ENCODE measurements around the gene DMAP1. TPM values are rescaled to one million over a fixed set of nuclear protein-coding genes. Genes with fewer than 3 reads are reported as not detected.

Gene DMAP1
- total RNA-seq, 1 donor from 2014 or later, result 32.2 TPM

GRCh38 chr1:44251486-44251885 is 38.2 kb downstream of the DMAP1 start:
- DNase-seq (no peak), ATAC-seq (no peak)
- intact Hi-C loops (cut with DNase I), result no loop called here
- Histone ChIP-seq H3K27me3 (ENCODE audit: low read depth) (no peaks in the 10 kb centered on the region), H3K27ac (no peak overlapping the region), H3K4me1 (no peaks in the 10 kb centered on the region), H3K9me3 (no peaks in the 10 kb centered on the region), H3K36me3 (peaks cover 28% of the 10 kb centered on the region), H3K4me3 (no peak overlapping the region)
- TF ChIP-seq CTCF (IDR thresholded peaks at IDR 0.05), result no peak

GRCh38 chr1:44251989-44252671 is 38.9 kb downstream of the DMAP1 start:
- no peaks in the 10 kb centered on the region for H3K27me3 ChIP-seq (ENCODE audit: low read depth)
- intact Hi-C loops (cut with DNase I), result no loop called here
- TF ChIP-seq CTCF (IDR thresholded peaks at IDR 0.05), result no peak
- H3K27ac ChIP-seq, result no peak overlapping the region
- no peaks in the 10 kb centered on the region for H3K9me3 ChIP-seq
- H3K4me3 ChIP-seq, result no peak overlapping the region
- DNase-seq, result no peak
- no peak for ATAC-seq
- peaks cover 25% of the 10 kb centered on the region for H3K36me3 ChIP-seq
- H3K4me1 ChIP-seq, result no peaks in the 10 kb centered on the region

DNA sequence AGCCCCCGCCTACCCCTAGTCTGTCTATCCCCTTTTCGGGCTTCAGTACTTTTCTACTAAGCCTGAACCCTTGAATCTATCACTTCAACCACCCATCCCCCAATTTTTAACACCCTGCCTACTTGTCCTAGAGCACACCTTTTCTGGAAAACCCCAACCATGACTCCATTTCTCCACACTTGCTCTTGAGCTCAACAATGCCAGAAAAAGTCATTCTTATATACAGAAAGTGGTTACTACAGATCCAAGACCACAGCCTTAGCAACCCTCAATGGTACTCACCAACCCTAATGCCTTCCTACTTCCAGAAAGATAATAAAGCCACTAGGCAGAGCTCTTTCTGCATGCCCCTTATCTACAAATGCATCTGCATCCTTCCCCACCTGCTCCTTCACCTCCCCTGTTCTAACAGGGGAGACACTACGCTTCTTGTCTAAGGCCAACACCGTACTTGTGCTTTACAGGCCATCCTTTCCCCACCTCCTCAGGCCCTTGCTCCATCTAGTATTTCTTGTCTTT is 41.2 kb downstream of the DMAP1 start:
- Histone ChIP-seq H3K4me1 (no peaks in the 10 kb centered on the region), H3K36me3 (peaks cover 16% of the 10 kb centered on the region), H3K27me3 (ENCODE audit: low read depth) (no peaks in the 10 kb centered on the region), H3K27ac (no peak overlapping the region), H3K4me3 (no peak overlapping the region), H3K9me3 (no peaks in the 10 kb centered on the region)
- intact Hi-C loops (cut with DNase I), result no loop called here
- no peak for TF ChIP-seq CTCF (IDR thresholded peaks at IDR 0.05)
- no peak for ATAC-seq
- DNase-seq, result no peak

- ATAC-seq (no peak), DNase-seq (no peak)
- H3K36me3 ChIP-seq, result peaks cover 16% of the 10 kb centered on the region
- no peak overlapping the region for H3K27ac ChIP-seq
- H3K4me3 ChIP-seq, result no peak overlapping the region
- H3K9me3 ChIP-seq, result no peaks in the 10 kb centered on the region
- peaks cover 9% of the 10 kb centered on the region for H3K4me1 ChIP-seq
- H3K27me3 ChIP-seq (ENCODE audit: low read depth), result no peaks in the 10 kb centered on the region
- intact Hi-C loops (cut with DNase I), result no loop called here
- TF ChIP-seq CTCF (IDR thresholded peaks at IDR 0.05), result no peak
Measured at GRCh38 chr1:44256762-44257554, 43.7 kb downstream of the DMAP1 start.

GRCh38 chr1:44259090-44259489 is 45.8 kb downstream of the DMAP1 start:
- ATAC-seq (no peak), DNase-seq (no peak)
- peaks cover 16% of the 10 kb centered on the region for H3K36me3 ChIP-seq
- no peak overlapping the region for H3K4me3 ChIP-seq
- intact Hi-C loops (cut with DNase I), result no loop called here
- TF ChIP-seq CTCF (IDR thresholded peaks at IDR 0.05), result no peak
- H3K4me1 ChIP-seq, result peaks cover 24% of the 10 kb centered on the region
- H3K27ac ChIP-seq, result no peak overlapping the region
- H3K9me3 ChIP-seq, result no peaks in the 10 kb centered on the region
- H3K27me3 ChIP-seq (ENCODE audit: low read depth), result no peaks in the 10 kb centered on the region

Data from lower lobe of right lung (tissue), 2 donors.